Upper lobe of left lung (tissue), 6 donors: Measurements from ENCODE around the gene OVCH1. TPM values are rescaled to one million over a fixed set of nuclear protein-coding genes. Genes with fewer than 3 reads are reported as not detected.

ENCODE experiments used
- ATAC-seq, 2 donors: fragments of 200-7000 bp; cut with Tn5 transposase; one replicate each; pipeline ENCODE4 v1.9.1; 2022; ENCODE audit warnings: mild to moderate bottlenecking in 2 of 2, moderate library complexity in 2 of 2; ENCODE audit not compliant: low FRiP score in 2 of 2
- DNase-seq, 2 donors: peaks; one replicate each; pipeline ENCODE4 v3.0.0-alpha.2; 2019 to 2020
- H3K27ac ChIP-seq, 4 donors: fragments of 200-600 bp; sonication (generic); one replicate each; pipeline ENCODE4 v1.5.1; 2016 to 2019
- H3K27me3 ChIP-seq, 4 donors: fragments of 200-600 bp; sonication (generic); one replicate each; pipeline ENCODE4 v1.5.1; 2017 to 2019
- H3K36me3 ChIP-seq, 4 donors: fragments of 200-600 bp; sonication (generic); one replicate each; pipeline ENCODE4 v1.5.1; 2016 to 2019
- H3K4me1 ChIP-seq, 4 donors: fragments of 200-600 bp; sonication (generic); one replicate each; pipeline ENCODE4 v1.5.1; 2018 to 2019
- H3K4me3 ChIP-seq, 4 donors: fragments of 200-600 bp; sonication (generic); one replicate each; pipeline ENCODE4 v1.5.1; 2017 to 2019; ENCODE audit warnings: mild to moderate bottlenecking in 2 of 4, moderate library complexity in 1 of 4
- H3K9me3 ChIP-seq, 4 donors: fragments of 200-600 bp; sonication (generic); one replicate each; pipeline ENCODE4 v1.5.1; 2018 to 2019
- EP300 ChIP-seq, 4 donors: sonication (generic); formaldehyde crosslinking; IDR thresholded peaks; one replicate each; pipeline ENCODE4 v1.5.1; 2017; ENCODE audit warnings: antibody characterized with exemption in 4 of 4, control low read depth in 2 of 4
- POLR2A ChIP-seq, 4 donors: fragments of 450-650 bp; IDR thresholded peaks; one replicate each; pipeline ENCODE4 v1.5.1; 2016 to 2017; ENCODE audit warnings: antibody characterized with exemption in 4 of 4, mild to moderate bottlenecking in 2 of 4
- POLR2AphosphoS5 ChIP-seq, 2 donors: sonication (generic); formaldehyde crosslinking; IDR thresholded peaks; one replicate each; pipeline ENCODE4 v1.5.1; 2017; ENCODE audit warnings: antibody characterized with exemption in 2 of 2
- WGBS, 2 donors: methylation state at CpG; one replicate each; pipeline ENCODE4 v1.1.5; 2017 to 2018; 5-methylcytosine and 5-hydroxymethylcytosine counted together
- total RNA-seq, 6 donors: library from RNA; depleted of rRNA in 4 of 6; stranded (reverse); fragments of >200 nt in 4 of 6; gene quantifications; one replicate each; pipeline versions ENCODE4 v1.1.0 to v1.2.1, GENCODE V29; 2016 to 2021
- TF ChIP-seq, protein P1 (sequence below), 6 experiments: fragments of 450-650 bp in 4 of 6; fragments of 200-600 bp in 2 of 6; sonication (generic) in 2 of 6; IDR thresholded peaks; one replicate each; pipeline ENCODE4 v1.5.1; 2016 to 2019; ENCODE audit warnings: antibody characterized with exemption in 6 of 6
- donor health status: DM: no; HTN: no; CAD: no; lungs with moderate emphysema.
- donor health status: DM: no; HTN: yes; CAD: no; lungs with severe emphysema.

Gene OVCH1
- total RNA-seq, 6 donors from 2014 or later, result 1.2 to 4.0 (median 2.3) TPM

DNA sequence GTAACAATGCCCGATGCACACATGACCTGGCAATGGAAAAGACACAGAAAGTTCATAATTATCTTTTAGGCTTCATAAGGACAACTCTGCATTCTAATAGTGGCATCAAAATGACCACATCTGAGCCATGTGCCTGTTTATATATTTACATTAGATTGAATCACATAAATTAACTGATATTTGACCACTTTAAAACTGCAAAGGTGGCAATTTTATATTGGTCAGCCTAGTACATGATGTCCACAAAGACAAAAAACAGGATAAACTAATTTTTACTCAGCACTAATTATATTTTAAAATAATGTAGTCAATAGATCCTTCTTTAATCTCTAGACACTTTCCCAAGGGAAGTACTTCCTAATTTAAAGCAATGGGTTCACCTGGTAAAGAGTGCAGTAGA, 12.0 kb upstream of the OVCH1 start:
- DNase-seq (no peak), ATAC-seq (no peak)
- Histone ChIP-seq H3K4me3 (no peak overlapping the region), H3K4me1 (no peaks in the 10 kb centered on the region), H3K36me3 (peaks cover 0 to 9% (median 0%) of the 10 kb centered on the region in 4 donors), H3K27ac (no peak overlapping the region), H3K9me3 (no peaks in the 10 kb centered on the region), H3K27me3 (no peaks in the 10 kb centered on the region)
- no peak for TF ChIP-seq EP300 (IDR thresholded peaks at IDR 0.05)
- 90 to 100% methylated on average over 1 of the region's 1 CpG for WGBS, 2 donors

DNA sequence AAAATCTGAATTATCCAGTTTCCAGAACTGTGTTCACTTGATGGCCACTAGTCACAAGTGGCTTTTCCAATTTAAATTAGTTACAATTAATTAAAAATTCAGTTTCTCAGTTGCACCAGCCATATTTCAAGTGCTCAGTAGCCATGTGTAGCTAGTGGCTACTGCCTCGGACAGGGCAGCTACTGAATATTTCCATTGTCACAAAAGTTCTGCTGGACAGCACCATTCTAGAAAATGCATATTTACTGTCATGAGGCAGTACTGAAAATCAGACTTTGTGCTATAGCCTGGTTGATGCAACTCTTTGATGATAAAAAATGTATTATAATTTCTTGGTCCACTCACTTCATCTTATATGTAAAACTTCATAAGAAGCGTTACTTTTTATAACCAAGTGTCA, 11.5 kb upstream of the OVCH1 start:
- Histone ChIP-seq H3K27ac (no peak overlapping the region), H3K9me3 (no peaks in the 10 kb centered on the region), H3K27me3 (no peaks in the 10 kb centered on the region), H3K4me3 (no peak overlapping the region), H3K4me1 (no peaks in the 10 kb centered on the region), H3K36me3 (peaks cover 0 to 9% (median 0%) of the 10 kb centered on the region in 4 donors)
- ATAC-seq (no peak), DNase-seq (no peak)
- 86 to 93% methylated on average over 2 of the region's 2 CpGs for WGBS, 2 donors
- TF ChIP-seq POLR2AphosphoS5 (IDR thresholded peaks at IDR 0.05), result no peak
- TF ChIP-seq POLR2A (IDR thresholded peaks at IDR 0.05), result no peak
- TF ChIP-seq, protein P1, sequence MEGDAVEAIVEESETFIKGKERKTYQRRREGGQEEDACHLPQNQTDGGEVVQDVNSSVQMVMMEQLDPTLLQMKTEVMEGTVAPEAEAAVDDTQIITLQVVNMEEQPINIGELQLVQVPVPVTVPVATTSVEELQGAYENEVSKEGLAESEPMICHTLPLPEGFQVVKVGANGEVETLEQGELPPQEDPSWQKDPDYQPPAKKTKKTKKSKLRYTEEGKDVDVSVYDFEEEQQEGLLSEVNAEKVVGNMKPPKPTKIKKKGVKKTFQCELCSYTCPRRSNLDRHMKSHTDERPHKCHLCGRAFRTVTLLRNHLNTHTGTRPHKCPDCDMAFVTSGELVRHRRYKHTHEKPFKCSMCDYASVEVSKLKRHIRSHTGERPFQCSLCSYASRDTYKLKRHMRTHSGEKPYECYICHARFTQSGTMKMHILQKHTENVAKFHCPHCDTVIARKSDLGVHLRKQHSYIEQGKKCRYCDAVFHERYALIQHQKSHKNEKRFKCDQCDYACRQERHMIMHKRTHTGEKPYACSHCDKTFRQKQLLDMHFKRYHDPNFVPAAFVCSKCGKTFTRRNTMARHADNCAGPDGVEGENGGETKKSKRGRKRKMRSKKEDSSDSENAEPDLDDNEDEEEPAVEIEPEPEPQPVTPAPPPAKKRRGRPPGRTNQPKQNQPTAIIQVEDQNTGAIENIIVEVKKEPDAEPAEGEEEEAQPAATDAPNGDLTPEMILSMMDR (IDR thresholded peaks at IDR 0.05), result no peak
- no peak for TF ChIP-seq EP300 (IDR thresholded peaks at IDR 0.05)

DNA sequence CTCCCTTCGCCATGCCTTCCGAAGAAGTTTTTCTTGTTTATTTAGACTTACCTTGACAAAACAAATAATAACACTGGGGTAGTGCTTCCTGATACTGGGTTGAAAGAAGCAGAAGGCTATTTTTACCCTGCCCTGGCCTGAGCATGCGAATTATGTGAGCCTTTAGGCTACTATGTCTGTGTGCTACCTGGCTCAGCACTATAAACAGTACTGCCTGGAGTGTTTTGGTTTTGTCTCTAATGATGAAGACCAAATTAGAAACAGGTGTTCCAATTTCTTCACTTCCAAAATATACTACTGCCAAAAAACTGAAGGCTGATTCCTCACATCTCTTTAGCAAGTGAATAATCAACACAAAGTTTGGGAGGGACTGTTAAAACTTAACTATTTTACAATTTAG, 7.6 kb upstream of the OVCH1 start:
- no peak overlapping the region for H3K4me3 ChIP-seq
- H3K27me3 ChIP-seq, result no peaks in the 10 kb centered on the region
- TF ChIP-seq EP300 (IDR thresholded peaks at IDR 0.05), result no peak
- no peak for TF ChIP-seq POLR2AphosphoS5 (IDR thresholded peaks at IDR 0.05)
- TF ChIP-seq, protein P1 (IDR thresholded peaks at IDR 0.05), result no peak
- no peak for TF ChIP-seq POLR2A (IDR thresholded peaks at IDR 0.05)
- no peaks in the 10 kb centered on the region for H3K9me3 ChIP-seq
- WGBS, 2 donors, result 72 to 83% methylated on average over 3 of the region's 3 CpGs
- DNase-seq (no peak), ATAC-seq (no peak)
- H3K36me3 ChIP-seq, result peaks cover 0 to 6% (median 0%) of the 10 kb centered on the region in 4 donors
- H3K27ac ChIP-seq, result no peak overlapping the region
- no peaks in the 10 kb centered on the region for H3K4me1 ChIP-seq

DNA sequence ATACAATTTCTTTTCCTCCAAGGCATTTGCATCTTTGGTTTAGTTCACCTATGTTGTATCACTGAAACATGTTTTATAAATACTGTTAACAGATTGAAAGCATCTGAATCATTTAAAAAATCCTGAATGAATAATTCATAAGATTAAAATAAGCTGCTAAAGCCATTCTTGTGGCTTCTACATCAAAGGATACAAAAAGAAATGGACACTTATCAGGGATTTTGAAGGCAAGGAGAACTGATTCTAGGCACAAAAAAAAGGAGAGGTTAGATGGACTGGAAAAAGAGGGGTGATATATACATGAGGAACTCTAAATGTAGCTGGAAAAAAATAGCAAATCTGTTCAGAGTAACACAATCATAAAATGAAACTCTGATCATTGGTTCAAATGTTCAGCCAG, 5.8 kb upstream of the OVCH1 start:
- no peaks in the 10 kb centered on the region for H3K4me1 ChIP-seq
- ATAC-seq (no peak), DNase-seq (no peak)
- peaks cover 0 to 6% (median 0%) of the 10 kb centered on the region in 4 donors for H3K36me3 ChIP-seq
- H3K9me3 ChIP-seq, result no peaks in the 10 kb centered on the region
- no peak overlapping the region for H3K4me3 ChIP-seq
- H3K27me3 ChIP-seq, result no peaks in the 10 kb centered on the region
- no peak overlapping the region for H3K27ac ChIP-seq
- TF ChIP-seq EP300 (IDR thresholded peaks at IDR 0.05) (no peak), POLR2A (IDR thresholded peaks at IDR 0.05) (no peak), POLR2AphosphoS5 (IDR thresholded peaks at IDR 0.05) (no peak)
- TF ChIP-seq, protein P1 (IDR thresholded peaks at IDR 0.05), result no peak

DNA sequence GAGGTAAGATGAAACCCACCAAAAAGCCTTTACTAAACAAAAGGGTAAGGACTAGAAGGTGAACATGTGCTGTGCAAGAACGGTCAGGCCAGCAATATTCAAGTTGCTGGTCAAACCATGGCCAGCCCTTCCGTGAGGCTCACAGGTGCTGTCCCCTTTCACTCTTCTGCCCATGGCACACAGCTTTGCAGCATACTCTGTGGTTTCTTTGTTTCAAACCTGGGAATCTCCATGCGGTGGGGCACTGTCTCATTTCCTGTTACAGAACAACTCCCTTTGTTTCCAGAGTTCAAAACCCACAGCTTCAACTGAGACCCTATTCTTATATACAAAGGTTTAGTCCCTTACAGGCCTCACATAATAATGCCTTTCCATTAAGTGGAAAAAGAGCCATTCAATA, 1.7 kb upstream of the OVCH1 start:
- Histone ChIP-seq H3K27me3 (no peaks in the 10 kb centered on the region), H3K27ac (no peak overlapping the region), H3K9me3 (no peaks in the 10 kb centered on the region), H3K4me3 (no peak overlapping the region), H3K36me3 (peaks cover 0 to under 1% (median 0%) of the 10 kb centered on the region in 4 donors), H3K4me1 (no peaks in the 10 kb centered on the region)
- no peak for DNase-seq
- TF ChIP-seq, protein P1 (IDR thresholded peaks at IDR 0.05), result no peak
- TF ChIP-seq EP300 (IDR thresholded peaks at IDR 0.05), result no peak
- TF ChIP-seq POLR2A (IDR thresholded peaks at IDR 0.05), result no peak
- TF ChIP-seq POLR2AphosphoS5 (IDR thresholded peaks at IDR 0.05), result no peak
- ATAC-seq, result no peak
- WGBS, 2 donors, result 86 to 92% methylated on average over 3 of the region's 3 CpGs
